GM21381 (cell line): ENCODE results near the gene PARD6B.

Experiments used
- ATAC-seq: cut with Tn5 transposase; IDR thresholded peaks from one replicate; pipeline ENCODE4 v1.9.1; 2021; ENCODE audit warnings: mild to moderate bottlenecking, moderate library complexity; ENCODE audit not compliant: unreplicated experiment

Gene PARD6B

GRCh38 chr20:50721881-50722281 lies 9.5 kb upstream of the PARD6B start:
- no peak for ATAC-seq

DNA sequence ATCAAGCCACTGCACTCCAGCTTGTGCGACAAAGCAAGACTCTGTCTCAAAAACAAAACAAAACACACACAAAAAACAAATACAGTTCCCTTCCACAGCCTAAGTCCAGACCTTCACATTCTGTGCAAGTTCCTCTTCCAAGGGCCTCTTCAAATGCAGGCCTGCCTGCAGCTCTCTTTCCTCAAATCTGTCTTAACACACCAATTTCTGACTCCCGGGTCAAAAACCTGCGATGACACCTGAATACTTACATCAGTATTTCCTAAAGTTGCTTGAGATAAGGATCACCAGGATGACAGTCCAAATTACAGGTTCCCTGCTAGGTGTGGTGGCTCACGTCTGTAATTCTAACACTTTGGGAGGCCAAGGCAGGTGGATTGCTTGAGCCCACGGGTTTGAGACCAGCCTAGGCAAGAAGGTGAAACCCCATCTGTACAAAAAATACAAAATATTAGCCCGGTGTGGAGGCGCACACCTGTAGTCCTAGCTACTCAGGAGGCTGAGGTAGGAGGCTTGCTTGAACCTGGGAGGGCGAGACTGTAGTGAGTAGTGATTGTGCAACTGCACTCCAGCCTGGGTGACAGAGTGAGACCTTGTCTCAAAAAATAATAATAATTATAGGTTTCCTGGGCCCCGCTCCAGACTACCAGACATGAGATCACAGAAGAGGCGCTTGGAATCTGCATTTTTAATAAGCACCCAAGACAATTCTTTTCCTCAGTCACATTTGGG lies 8.8 kb upstream of the PARD6B start:
- no peak for ATAC-seq

DNA sequence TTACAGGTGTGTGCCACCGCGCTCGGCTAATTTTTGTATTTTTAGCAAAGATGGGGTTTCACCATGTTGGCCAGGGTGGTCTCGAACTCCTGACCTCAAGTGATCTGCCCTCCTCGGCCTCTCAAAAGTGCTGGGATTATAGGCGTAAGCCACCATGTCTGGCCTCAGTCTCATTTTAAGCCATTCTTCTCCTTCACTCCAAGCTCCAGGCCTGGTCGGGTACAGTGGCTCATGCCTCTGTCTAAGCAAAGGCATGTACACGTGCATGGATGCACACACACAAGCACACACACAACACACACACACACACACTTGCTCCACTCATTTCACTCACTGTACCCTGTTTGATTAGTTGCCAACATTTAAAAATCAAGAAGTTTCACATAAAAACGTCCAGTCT lies 7.7 kb upstream of the PARD6B start:
- ATAC-seq = no peak

- ATAC-seq = no peak
These were observed 7.2 kb upstream of the PARD6B start for GRCh38 chr20:50724112-50724725.

DNA sequence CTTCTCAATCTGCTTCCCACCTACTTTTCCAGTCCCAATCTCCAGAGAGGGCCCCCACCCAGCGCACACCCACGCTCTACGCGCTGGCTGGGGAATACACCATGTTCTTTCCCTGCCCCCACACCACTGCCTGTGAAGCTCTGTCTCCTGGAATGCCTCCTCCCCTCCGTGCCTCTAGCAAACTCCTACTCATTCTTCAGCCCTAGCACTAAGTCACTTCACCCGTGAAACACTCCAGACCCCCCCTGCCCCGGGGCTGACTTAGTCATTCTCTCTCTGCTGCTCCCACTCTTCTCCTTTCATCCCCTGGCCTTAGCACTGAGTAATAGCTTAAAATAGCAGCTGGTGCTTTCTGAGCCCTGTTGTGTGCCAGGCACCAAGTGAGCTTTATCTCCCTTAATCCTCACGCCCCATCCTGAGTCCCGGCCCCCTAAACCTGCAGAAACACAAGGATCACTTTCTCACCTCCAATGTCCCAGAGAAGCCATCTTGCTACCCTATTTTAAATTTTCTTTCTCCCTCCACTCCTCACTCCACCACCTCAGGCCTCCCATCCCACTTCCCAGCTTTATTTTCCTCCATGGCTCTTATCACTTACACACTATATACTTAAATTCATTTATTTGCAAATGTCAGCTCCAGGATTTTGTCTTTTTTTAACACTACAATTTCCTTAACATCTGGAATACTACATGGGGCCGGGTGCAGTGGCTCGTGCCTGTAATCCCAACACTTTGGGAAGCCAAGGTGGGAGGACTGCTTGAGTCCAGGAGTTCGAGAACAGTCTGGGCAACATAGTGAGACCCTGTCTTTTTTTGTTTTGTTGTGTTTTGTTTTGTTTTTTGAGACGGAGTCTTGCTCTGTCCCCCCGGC lies 6.3 kb upstream of the PARD6B start:
- ATAC-seq = no peak

DNA sequence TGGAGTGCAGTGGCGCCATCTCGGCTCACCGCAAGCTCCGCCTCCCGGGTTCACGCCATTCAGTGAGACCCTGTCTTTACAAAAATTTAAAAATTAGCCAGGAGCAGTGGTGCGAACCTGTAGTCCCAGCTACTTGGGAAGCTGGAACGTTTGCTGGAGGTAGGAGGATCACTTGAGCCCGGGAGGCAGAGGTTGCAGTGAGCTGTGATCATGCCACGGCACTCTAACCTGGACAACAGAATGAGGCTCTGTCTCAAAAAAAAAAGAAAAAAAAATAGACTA lies 5.7 kb upstream of the PARD6B start:
- no peak for ATAC-seq

- ATAC-seq = no peak
These were observed 4.2 kb upstream of the PARD6B start for GRCh38 chr20:50726955-50727791.

- ATAC-seq = no peak
These were observed 3.4 kb upstream of the PARD6B start for GRCh38 chr20:50727792-50728485.

DNA sequence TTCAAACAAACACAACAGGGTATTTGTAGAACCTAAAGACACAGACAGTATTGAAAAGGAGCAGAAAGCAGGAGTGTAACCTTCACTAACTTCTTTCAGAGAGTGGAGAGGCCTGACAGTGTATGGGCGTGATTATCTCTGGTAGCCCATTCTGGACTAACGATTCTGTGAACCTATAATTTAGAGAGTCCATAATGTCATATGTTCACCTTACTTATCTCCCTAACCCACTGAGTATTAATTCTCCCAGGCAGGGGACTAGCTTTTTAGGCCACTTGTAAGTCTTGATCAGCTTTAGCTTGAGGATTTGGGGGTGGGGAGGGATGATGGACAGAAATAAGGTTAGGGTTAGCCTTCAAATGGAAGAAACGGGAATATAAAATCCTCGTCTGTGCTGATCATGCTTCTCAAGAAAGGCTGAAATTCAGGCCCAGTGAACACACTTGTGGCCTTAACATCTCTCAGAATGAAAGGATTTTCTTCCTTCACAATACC lies 2.8 kb upstream of the PARD6B start:
- ATAC-seq = no peak

DNA sequence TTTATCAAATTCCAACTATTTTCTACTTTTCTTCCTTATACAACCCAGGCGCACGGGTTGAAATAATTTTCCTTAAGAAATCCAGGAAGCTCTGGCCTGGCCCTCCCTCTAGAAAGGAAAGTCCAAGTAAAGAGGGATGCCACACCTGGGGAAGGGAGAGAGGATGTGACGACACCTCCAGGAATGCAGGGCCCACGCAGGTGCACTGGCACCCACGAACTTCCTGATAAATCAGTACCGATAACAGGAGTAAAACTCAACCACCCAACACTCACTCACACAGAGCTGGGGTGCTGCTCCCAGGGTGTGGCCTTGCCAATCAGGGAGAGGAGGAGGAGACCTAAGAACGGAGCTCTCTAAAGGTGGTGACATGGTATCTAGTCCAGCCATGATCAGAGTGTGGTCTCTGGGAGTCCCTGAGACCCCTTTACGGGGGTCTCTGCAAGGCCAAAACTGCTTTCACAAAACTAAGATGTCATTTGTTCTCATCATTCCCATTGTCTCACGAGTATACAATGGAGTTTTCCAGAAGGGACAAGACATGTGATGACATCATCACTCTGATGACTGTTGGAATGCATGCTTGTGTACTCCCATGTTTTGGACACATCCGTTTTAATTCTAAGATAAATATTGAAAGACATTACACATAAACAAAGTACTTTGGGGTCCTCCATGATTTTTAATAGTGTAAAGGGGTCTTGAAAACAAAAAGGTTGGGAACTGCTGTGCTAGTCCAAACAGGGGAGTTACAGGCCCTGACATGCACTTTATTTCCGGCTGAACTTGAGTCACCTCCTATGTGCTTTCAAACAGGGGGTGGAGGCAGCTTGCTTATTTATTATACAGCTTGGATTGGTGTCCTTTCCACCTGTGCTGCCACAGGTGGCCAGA lies 2.2 kb upstream of the PARD6B start:
- no peak for ATAC-seq

GRCh38 chr20:50729901-50730764 lies 1.2 kb upstream of the PARD6B start:
- no peak for ATAC-seq

GRCh38 chr20:50730765-50731054 lies 670 bp upstream of the PARD6B start:
- ATAC-seq = no peak

DNA sequence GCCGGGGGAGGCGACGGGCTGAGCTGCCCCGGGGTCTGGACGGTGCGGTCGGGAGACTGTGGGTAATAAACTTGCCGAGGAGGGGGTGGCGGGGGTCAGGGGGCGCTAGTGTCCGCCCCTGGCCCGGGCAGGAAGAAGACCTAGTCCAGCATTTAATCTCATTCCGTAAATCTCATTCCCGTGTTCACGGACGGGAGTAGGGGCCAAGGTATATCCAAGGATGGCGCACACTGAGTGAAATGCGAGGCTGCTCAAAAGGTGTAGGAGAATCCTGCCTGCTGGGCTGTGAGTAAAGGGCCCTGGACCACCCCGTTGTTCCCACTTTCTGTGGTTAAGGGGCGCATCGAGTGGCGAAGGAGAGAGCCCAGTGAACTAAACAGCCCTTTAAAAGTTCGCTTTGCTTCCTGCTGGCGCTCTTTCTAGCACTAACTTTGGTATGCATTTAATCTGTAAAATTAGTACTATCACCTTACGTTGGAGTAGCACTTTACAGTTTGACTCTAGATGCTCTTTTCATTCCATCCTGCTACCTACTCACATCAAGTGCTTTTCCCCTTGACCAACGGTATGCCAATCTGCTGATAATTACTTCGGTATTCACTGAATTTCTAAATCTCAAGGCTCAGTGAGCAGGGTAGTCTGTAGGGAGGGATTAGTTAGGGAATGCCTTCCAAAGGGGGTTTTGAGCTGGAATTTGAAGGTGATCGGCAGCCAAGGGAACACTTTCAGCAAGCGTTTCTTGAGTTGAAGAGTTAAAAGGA lies 730 bp downstream of the PARD6B start:
- ATAC-seq = no peak

GRCh38 chr20:50733644-50734349 lies 2.4 kb downstream of the PARD6B start:
- no peak for ATAC-seq

DNA sequence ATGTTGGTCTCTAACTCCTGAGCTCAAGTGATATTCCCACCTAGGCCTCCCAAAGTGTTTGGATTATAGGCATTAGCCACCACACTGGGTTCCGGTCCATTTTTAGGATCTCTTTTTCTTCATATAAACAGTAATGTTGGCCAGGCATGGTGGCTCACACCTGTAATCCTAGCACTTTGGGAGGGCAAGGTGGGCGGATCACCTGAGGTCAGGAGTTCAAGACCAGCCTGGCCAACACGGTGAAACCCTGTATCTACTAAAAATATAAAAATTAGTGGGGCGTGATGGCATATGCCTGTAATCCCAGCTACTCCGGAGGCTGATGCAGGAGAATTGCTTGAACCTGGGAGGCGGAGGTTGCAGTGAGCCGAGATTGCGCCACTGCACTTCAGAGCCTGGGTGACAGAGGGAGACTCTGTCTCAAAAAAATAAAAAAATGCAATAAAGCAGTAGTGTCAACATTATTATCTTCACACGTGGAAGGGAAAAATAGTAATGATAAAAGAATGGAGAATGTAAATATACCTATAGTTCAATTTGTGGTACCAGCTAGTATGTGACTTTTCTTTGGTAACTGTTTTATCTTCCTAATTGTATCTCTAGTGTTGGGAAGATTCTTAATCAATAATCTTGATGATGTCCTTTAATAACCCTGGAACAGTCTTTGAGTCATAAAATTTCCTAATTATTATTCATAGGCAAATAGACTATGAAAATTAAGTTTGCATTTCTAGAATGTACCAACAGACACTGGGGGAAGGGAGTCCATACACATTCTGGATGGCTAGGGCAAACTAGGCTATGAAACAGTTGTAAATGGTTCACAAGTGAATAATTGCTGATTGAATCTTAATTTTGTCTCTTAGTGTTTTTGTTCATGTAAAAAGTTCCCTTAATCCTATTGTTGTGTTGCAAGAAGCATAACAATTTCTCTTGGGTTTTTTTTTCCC lies 3.6 kb downstream of the PARD6B start:
- no peak for ATAC-seq

DNA sequence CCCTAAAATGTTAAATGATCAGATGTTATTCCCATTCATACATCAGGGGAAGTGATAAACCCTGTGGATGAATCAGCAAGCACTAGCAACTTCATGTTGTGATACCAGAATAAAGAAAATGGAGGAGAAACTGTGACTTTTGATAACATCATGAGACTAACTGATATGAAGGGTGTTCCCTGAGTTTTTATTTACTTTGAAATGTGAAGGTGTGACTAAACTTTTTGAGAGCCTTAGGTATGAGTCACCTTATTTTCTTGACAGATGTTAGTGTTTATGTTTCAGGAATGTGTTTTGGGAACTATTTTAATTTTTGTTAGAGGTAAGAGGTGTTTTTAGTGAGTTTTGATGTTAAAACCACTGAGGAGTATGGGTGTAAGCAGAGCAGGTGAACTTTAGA lies 4.4 kb downstream of the PARD6B start:
- ATAC-seq = no peak
